IPS-20b (cell line): ENCODE results near the gene SPATA20.

Source experiments
- H3K27ac ChIP-seq: one replicate; pipeline ENCODE4 v1.5.1; 2013; ENCODE audit warnings: low read length
- H3K27me3 ChIP-seq: 2 replicates; pipeline ENCODE4 v1.6.1; 2013; ENCODE audit warnings: mild to moderate bottlenecking, low read length, inconsistent platforms; ENCODE audit not compliant: insufficient read depth
- H3K36me3 ChIP-seq: 2 replicates; pipeline ENCODE4 v1.6.1; 2013; ENCODE audit warnings: low read depth, mild to moderate bottlenecking, inconsistent platforms, low read length, moderate library complexity; ENCODE audit not compliant: insufficient read depth
- H3K4me1 ChIP-seq: 2 replicates; pipeline ENCODE4 v1.6.1; 2013; ENCODE audit warnings: mild to moderate bottlenecking, control low read depth, inconsistent platforms, low read length, moderate library complexity; ENCODE audit not compliant: insufficient read depth
- H3K4me3 ChIP-seq: 2 replicates; pipeline ENCODE4 v1.5.1; 2013; ENCODE audit warnings: mild to moderate bottlenecking, low read length, inconsistent platforms
- H3K9ac ChIP-seq: 2 replicates; pipeline ENCODE4 v1.6.1; 2013; ENCODE audit warnings: low read depth, mild to moderate bottlenecking, inconsistent platforms, low read length, moderate library complexity
- H3K9me3 ChIP-seq: 2 replicates; pipeline ENCODE4 v1.6.1; 2013; ENCODE audit warnings: mild to moderate bottlenecking, low read depth, low read length, inconsistent platforms; ENCODE audit not compliant: insufficient read depth

The SPATA20 gene

GRCh38 chr17:50511058-50511457, 35.9 kb upstream of the SPATA20 start:
- no peaks in the 10 kb centered on the region for H3K27me3 ChIP-seq
- peaks cover 11% of the 10 kb centered on the region; the same call in 1 of the 2 replicates for H3K4me1 ChIP-seq
- H3K27ac ChIP-seq, result no peak overlapping the region
- H3K36me3 ChIP-seq, result no peaks in the 10 kb centered on the region
- H3K4me3 ChIP-seq, result no peak overlapping the region
- H3K9me3 ChIP-seq, result no peaks in the 10 kb centered on the region
- H3K9ac ChIP-seq, result no peak overlapping the region

- Histone ChIP-seq H3K27me3 (no peaks in the 10 kb centered on the region), H3K27ac (no peak overlapping the region), H3K9me3 (no peaks in the 10 kb centered on the region), H3K4me3 (no peak overlapping the region), H3K4me1 (0 out of 2 replicates have a peak, but pooled peaks cover 7% of the 10 kb centered on the region), H3K9ac (no peak overlapping the region), H3K36me3 (no peaks in the 10 kb centered on the region)
Observed at GRCh38 chr17:50513495-50513894, 33.5 kb upstream of the SPATA20 start.

GRCh38 chr17:50514388-50514787, 32.6 kb upstream of the SPATA20 start:
- Histone ChIP-seq H3K9ac (no peak overlapping the region), H3K4me1 (0 out of 2 replicates have a peak, but pooled peaks cover 3% of the 10 kb centered on the region), H3K27ac (no peak overlapping the region), H3K36me3 (no peaks in the 10 kb centered on the region), H3K4me3 (no peak overlapping the region), H3K27me3 (no peaks in the 10 kb centered on the region), H3K9me3 (no peaks in the 10 kb centered on the region)

- Histone ChIP-seq H3K27me3 (no peaks in the 10 kb centered on the region), H3K36me3 (no peaks in the 10 kb centered on the region), H3K9me3 (no peaks in the 10 kb centered on the region), H3K4me3 (no peak overlapping the region), H3K9ac (no peak overlapping the region), H3K27ac (no peak overlapping the region), H3K4me1 (0 out of 2 replicates have a peak, but pooled peaks cover 3% of the 10 kb centered on the region)
Observed at GRCh38 chr17:50514936-50515702, 31.9 kb upstream of the SPATA20 start.

GRCh38 chr17:50517011-50517410, 30.0 kb upstream of the SPATA20 start:
- Histone ChIP-seq H3K9ac (no peak overlapping the region), H3K36me3 (no peaks in the 10 kb centered on the region), H3K9me3 (no peaks in the 10 kb centered on the region), H3K27me3 (no peaks in the 10 kb centered on the region), H3K27ac (no peak overlapping the region), H3K4me1 (0 out of 2 replicates have a peak, but pooled peaks cover 3% of the 10 kb centered on the region), H3K4me3 (no peak overlapping the region)

- no peaks in the 10 kb centered on the region for H3K27me3 ChIP-seq
Observed at GRCh38 chr17:50517504-50518383, 29.2 kb upstream of the SPATA20 start.

GRCh38 chr17:50518384-50519023, 28.5 kb upstream of the SPATA20 start:
- H3K4me3 ChIP-seq, result no peak overlapping the region
- no peaks in the 10 kb centered on the region for H3K27me3 ChIP-seq
- H3K9me3 ChIP-seq, result no peaks in the 10 kb centered on the region
- H3K27ac ChIP-seq, result no peak overlapping the region
- H3K4me1 ChIP-seq, result 0 out of 2 replicates have a peak, but pooled peaks cover 3% of the 10 kb centered on the region
- no peak overlapping the region for H3K9ac ChIP-seq
- no peaks in the 10 kb centered on the region for H3K36me3 ChIP-seq

More at GRCh38 chr17:50517504-50518383, 29.2 kb upstream of the SPATA20 start:
- no peaks in the 10 kb centered on the region for H3K36me3 ChIP-seq
- 0 out of 2 replicates have a peak, but pooled peaks cover 3% of the 10 kb centered on the region for H3K4me1 ChIP-seq
- no peak overlapping the region for H3K27ac ChIP-seq
- no peaks in the 10 kb centered on the region for H3K9me3 ChIP-seq
- H3K4me3 ChIP-seq, result no peak overlapping the region
- no peak overlapping the region for H3K9ac ChIP-seq

GRCh38 chr17:50519141-50519834, 27.7 kb upstream of the SPATA20 start:
- no peaks in the 10 kb centered on the region for H3K27me3 ChIP-seq
- no peaks in the 10 kb centered on the region for H3K36me3 ChIP-seq
- no peak overlapping the region for H3K4me3 ChIP-seq
- H3K9ac ChIP-seq, result no peak overlapping the region
- no peak overlapping the region for H3K27ac ChIP-seq
- no peaks in the 10 kb centered on the region for H3K9me3 ChIP-seq
- H3K4me1 ChIP-seq, result 0 out of 2 replicates have a peak, but pooled peaks cover 3% of the 10 kb centered on the region

GRCh38 chr17:50520483-50520882, 26.5 kb upstream of the SPATA20 start:
- Histone ChIP-seq H3K4me3 (no peak overlapping the region), H3K4me1 (no peaks in the 10 kb centered on the region), H3K9me3 (no peaks in the 10 kb centered on the region), H3K27ac (no peak overlapping the region), H3K36me3 (no peaks in the 10 kb centered on the region), H3K27me3 (no peaks in the 10 kb centered on the region), H3K9ac (no peak overlapping the region)

GRCh38 chr17:50521514-50521913, 25.5 kb upstream of the SPATA20 start:
- no peaks in the 10 kb centered on the region for H3K36me3 ChIP-seq
- no peak overlapping the region for H3K9ac ChIP-seq
- H3K4me1 ChIP-seq, result no peaks in the 10 kb centered on the region
- H3K4me3 ChIP-seq, result no peak overlapping the region
- no peaks in the 10 kb centered on the region for H3K9me3 ChIP-seq
- no peak overlapping the region for H3K27ac ChIP-seq
- H3K27me3 ChIP-seq, result no peaks in the 10 kb centered on the region

GRCh38 chr17:50522766-50523165, 24.2 kb upstream of the SPATA20 start:
- H3K4me3 ChIP-seq, result no peak overlapping the region
- no peaks in the 10 kb centered on the region for H3K36me3 ChIP-seq
- H3K27ac ChIP-seq, result no peak overlapping the region
- no peaks in the 10 kb centered on the region; the same call in 1 of the 2 replicates for H3K4me1 ChIP-seq
- H3K9me3 ChIP-seq, result no peaks in the 10 kb centered on the region
- H3K27me3 ChIP-seq, result no peaks in the 10 kb centered on the region
- H3K9ac ChIP-seq, result no peak overlapping the region
